Right renal pelvis (tissue), 4 donors: ENCODE results near the gene CCDC70. TPM values are rescaled to one million over a fixed set of nuclear protein-coding genes. Genes with fewer than 3 reads are reported as not detected.
"Not testable (repeated sequence)": the region's sequence is repeated elsewhere in the genome, so short reads cannot be mapped to it uniquely, and the experiment has no call there.

Experiments used
- DNase-seq, 4 donors: peaks; one replicate each; pipeline ENCODE4 v3.0.0-alpha.2; 2013; ENCODE audit warnings: low read depth in 4 of 4, low spot score in 3 of 4, missing footprints in 1 of 4
- polyA plus RNA-seq, 4 donors: library from polyadenylated mRNA; unstranded; fragments of 120-200 nt; gene quantifications; one replicate each; pipeline ENCODE4 v1.2.1, GENCODE V29; 2013; ENCODE audit not compliant: insufficient read length in 4 of 4

The CCDC70 gene
- polyA plus RNA-seq, 4 donors: not detected

DNA sequence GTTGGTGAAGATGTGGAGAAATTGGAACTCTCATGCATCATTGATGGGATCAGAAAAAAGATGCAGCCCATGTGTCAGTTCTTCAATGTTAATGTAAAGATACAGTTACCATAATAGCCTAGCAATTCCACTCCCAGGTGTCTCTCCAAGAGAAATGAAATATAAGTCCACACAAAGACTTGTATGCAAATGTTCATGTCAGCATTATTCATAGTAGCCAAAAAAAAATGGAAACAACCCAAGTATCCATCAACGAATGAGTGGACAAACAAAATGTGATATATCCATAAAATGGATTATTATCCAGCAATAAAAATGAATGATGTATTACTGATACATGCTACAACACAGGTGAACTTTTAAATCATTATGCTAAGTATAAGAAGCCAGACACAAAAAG is 38.7 kb downstream of the CCDC70 start:
- DNase-seq: no peak

DNA sequence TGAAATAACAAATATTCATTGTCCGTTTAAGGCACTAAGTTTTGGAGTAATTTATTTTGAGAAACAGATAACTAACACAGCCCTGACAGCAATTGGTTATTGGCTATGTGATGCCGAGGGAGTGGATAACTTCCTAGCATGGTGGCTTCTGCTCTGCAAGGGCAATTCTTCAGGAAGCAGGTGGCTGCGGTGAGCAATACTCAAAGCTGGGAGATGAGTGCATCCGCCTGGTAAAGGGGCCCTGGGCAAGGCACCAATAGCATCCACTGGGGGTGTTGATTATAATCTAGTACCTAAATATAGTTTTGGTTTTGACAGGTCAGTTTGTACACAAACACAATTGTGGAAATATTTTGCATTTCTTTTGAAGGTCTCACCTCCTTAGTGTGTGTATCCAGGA is 41.0 kb downstream of the CCDC70 start:
- DNase-seq: no peak

DNA sequence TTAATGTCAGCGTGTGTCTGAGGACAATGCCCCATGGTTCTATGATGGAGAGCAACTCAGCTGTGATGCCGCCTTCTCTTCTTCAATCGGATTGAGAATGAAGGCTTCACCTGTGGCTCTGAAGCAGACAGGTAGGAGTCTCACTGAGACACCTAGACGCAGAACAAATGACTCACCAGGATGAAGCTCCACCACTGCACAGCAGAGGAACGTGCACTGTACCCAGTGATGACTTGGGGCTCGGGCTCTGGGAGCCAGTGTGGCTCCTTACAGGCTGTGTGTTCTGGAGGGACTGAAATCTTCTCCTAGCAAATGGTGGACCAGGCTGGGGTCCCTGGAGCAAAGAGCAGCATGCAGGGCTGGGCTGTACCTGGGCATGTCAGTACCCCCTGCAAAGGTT is 44.0 kb downstream of the CCDC70 start:
- no peak for DNase-seq

DNA sequence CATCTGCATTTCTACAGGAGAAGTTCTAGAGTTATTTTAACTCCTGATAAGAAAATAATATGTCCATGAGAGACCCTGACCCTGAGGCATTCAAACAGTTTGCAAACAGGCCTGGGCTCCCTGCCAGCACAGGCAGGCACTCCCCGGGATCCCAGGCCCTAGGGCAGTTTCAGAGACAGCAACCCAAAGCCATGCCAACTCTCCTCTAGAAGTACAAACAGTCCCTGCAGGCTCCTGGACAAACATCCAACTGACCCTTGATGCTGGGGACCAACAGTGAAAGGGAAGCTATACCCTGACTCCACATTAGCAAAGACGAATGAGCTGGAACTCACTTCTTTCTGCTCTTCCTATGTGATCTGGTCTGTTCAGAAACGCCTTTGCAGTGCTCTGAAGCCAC is 44.8 kb downstream of the CCDC70 start:
- no peak for DNase-seq

DNA sequence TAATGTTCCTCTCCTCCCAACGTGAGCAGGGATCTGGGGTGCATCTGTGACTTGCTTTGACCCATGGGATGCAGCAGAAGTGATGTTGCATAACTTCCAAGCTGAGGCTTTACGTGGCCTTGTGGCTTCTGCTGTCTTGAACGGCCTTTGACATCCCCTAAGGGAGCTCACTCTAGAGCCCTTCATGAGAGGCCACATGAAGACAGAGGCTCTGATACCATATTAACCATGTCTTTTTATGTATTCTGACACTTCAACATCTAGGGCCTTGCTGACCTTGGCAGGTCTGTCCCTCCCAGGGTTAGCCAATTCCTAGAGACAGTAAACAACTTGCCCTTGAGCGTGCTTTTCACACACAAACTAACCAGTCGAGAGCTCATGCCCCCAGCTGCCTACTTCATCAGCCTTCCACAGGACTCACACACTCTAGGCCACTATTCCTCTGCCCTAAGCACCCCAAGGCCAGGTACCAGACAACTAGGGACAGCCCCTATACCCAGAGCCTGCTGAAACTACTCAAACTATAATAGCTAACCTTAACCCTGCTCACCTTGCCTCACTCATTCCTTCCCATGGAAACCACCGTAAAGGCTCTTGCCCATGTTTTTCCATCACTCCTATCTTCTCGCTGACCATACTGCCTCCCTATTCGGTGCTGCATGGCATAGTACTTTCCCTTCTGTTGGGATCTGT is 45.4 kb downstream of the CCDC70 start:
- DNase-seq: no peak

DNA sequence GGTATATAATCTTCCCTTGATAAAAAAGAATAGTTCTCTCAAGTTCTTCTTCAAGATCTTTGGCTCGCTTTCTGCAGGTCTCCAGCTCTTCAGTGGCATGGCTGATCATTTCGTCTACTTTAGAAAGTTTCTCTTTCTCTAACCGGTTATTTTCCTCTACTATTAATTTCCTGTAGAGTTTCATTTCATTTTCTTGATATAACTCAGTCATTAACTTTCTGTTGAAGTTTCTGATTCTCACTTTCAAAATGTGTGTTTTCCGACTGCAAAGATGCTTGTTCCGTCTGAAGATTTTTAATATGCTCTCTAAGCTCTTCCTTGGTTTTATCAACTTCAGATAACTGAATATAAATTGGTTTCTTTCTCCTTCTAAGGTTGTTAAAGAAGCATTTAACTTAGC is 47.5 kb downstream of the CCDC70 start:
- DNase-seq: not testable (repeated sequence)

DNA sequence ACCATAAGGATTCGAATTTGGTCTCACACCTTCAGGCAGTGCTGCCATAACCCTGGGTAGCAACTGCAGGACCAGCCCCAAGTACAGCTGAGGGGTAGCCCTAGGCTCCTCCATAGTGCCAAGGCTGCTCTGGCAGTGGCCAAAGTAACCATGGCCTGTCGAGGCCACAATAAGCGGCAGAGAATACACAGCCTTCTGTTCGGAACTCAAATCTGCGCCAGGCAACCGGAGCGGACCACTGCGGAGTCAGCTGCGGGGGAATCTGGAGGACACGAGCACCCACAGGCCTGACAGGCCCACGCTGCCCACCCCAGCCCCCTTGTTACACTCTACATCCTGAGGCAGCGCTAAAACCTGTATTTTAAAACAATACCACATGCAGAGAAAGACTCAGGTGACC is 48.7 kb downstream of the CCDC70 start:
- no peak for DNase-seq

DNA sequence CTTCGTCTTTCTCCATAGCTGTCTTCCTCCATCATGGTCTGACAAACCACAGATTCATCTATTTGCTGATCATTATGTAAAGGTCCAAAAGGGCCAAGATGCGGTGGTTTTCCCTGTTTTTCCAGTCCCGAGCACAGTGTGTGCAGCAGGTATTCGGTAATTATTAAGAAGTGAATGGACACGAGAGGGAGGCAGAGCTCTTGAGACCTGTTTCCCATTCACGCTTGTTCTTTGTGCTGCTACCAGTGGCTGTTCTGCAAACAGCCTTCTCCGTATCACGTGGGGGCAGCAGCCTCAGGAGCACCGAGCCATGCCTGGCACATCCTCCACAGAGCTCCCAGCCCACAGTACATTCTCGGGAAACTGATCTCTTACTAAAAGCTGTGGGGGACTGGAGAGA is 50.3 kb downstream of the CCDC70 start:
- peak in 3 of 4 donors; percentile 33 to 49 (median 38) for DNase-seq

DNA sequence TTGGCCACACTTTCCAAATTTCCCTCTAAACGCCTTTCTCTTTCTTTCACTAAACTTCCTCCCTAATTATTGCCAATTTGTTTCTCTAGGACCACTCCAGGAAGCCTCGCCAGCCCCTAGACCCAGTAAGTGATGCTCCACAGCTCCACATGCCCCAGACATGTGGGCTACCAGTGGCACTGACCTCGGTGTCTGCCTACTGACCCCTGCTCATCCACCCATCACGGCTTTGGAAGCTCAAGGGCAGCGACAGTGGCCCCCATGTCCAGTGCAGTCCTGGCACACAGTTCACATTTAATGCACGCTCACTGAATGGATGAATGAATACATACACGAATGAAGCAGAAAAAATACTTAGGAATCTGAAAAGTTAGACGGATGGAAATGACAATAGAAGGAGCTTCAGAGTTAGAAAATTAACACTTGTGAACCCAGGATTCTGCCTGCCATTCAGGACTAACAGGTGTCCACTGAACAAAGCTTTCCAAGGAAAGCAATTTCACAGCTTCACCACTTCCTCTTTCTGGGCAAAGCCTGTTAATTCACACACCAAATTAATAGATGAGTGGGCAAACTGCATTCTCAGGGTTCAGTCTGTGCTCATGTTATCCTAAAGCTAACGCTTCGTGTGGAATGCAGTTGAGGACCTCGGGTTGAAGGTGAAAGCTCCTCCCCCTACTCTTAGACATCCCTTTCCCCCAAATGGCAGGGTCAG is 50.9 kb downstream of the CCDC70 start:
- DNase-seq: no peak

DNA sequence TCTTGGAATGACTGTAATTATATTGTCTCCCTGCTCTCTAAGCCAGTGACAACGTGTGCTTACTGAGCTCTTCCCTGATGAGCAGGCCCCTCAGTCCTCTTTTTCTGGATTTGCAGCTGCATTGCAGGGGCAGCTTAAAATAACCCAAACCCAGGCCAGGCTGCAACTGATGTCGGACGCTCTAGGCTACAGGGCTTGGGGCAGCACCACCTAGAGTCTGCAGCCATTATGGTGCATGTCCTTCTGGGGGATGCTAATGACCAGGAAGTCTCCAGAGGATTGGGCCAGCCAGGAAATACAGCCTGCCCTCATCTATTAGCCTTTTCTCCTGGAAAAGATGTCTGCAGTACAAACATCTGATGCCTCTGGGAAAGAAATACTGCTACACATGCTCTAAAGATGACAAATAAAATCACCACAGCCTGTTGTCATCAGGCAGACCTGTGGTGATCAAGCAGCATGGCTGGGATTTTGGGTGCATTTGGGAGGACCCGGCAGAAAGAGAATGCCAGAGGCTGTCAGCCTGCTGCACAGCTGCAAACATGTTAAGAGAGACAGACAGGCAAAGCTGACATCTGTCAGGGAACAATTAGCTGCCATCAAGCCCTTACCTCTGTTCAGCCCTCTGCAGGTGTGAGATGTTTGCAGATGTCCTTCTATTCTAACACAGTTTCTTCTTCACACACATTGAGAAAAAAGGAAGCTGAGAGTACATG is 51.8 kb downstream of the CCDC70 start:
- DNase-seq: no peak

DNA sequence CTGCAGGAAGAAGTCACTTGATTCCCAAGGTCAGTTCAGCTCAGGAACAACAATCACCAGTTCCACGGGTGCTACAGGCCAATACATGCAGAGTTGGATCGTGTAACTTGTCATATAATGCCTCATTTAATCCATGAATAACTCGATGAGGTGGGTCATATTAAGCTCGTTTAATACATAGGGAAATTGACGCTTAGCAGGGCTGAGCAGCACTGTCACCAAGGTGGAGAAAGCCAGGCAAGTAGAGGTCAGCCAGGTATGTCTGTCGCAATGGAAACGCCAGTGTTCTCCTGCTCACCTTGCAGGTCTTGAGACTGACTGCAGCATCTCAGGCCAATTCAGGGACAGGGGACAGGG is 52.3 kb downstream of the CCDC70 start:
- DNase-seq: no peak

Other genes with a start within 250 kb of the CCDC70 start
- 10 to 100 TPM; 19.3 to 22.7 (median 22.2) TPM for gene DHRS12, start 57.8 kb upstream of the CCDC70 start, polyA plus RNA-seq
- gene TMEM272, start 16.8 kb upstream of the CCDC70 start, polyA plus RNA-seq: under 1 TPM; 0.22 to 0.35 (median 0.27) TPM
- gene ATP7B, start 149.5 kb downstream of the CCDC70 start, polyA plus RNA-seq: 10 to 100 TPM; 15.8 to 19.1 (median 18.3) TPM
- gene ALG11, start 150.4 kb downstream of the CCDC70 start, polyA plus RNA-seq: 10 to 100 TPM; 25.5 to 36.3 (median 31.8) TPM
- gene UTP14C, start 162.7 kb downstream of the CCDC70 start, polyA plus RNA-seq: 10 to 100 TPM; 31.7 to 36.7 (median 34.7) TPM